OCI-LY1 (cell line): ENCODE data around the gene KNG1.

Experiments
- EZH2 ChIP-seq: fragments of 200-600 bp; sonication (generic), shearing (Covaris generic); IDR thresholded peaks from 2 replicates; pipeline ENCODE4 v1.8.0; 2017; ENCODE audit warnings: borderline replicate concordance, mixed run types, mild to moderate bottlenecking, antibody characterized with exemption, low read length, moderate library complexity, mixed read lengths
- TF ChIP-seq, protein P1 (sequence below): fragments of 200-600 bp; sonication (generic), shearing (Covaris generic); IDR thresholded peaks from 2 replicates; pipeline ENCODE4 v1.5.1; 2017; ENCODE audit warnings: mild to moderate bottlenecking, antibody characterized with exemption, low read length, moderate library complexity, mixed read lengths

DNA sequence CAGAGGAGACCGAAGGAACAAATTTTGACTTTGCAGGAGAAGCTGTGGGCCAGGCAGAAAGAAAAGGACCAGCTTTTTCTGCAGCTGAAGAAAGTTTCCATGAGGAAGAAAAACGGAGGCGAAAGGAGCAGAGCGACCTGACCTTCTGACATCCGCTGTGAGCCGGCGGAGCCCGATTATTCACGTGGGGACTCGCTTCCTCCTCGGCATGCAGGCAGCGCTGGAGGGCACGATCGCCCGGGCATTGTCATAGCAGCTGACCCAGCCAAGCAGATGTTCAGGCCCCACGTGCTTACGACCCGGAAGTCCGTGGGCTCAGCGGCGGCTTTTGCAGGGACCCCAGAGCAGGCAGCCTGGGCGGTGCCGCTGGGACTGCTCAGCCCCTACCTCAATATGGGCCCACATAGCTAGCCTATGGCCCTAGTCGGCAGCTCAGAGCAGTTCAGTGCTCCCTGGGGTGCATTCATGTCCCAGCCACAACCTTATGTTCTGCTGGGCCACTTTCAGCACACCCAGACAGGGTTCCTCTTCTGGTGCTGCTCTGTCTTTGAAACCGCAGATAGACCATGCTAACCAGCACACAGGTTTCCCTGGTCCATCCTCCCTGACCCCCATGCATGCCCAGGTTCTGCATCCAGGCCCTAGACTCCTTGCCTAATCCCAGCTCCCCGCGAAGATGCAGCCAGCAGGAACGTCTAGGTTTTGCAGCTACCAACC lies 55.7 kb downstream of the KNG1 start:
- TF ChIP-seq, protein P1, sequence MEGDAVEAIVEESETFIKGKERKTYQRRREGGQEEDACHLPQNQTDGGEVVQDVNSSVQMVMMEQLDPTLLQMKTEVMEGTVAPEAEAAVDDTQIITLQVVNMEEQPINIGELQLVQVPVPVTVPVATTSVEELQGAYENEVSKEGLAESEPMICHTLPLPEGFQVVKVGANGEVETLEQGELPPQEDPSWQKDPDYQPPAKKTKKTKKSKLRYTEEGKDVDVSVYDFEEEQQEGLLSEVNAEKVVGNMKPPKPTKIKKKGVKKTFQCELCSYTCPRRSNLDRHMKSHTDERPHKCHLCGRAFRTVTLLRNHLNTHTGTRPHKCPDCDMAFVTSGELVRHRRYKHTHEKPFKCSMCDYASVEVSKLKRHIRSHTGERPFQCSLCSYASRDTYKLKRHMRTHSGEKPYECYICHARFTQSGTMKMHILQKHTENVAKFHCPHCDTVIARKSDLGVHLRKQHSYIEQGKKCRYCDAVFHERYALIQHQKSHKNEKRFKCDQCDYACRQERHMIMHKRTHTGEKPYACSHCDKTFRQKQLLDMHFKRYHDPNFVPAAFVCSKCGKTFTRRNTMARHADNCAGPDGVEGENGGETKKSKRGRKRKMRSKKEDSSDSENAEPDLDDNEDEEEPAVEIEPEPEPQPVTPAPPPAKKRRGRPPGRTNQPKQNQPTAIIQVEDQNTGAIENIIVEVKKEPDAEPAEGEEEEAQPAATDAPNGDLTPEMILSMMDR = no peak
- no peak for TF ChIP-seq EZH2
